Muscle of leg (tissue), 9 donors: ENCODE measurements around the gene ZNF835. TPM values are rescaled to one million over a fixed set of nuclear protein-coding genes. Genes with fewer than 3 reads are reported as not detected.

Experiments used
- polyA plus RNA-seq, 8 donors: library from polyadenylated mRNA; unstranded; fragments of 120-200 nt; gene quantifications; one replicate each; pipeline versions ENCODE4 v1.2.1 to v1.2.3, GENCODE V29; 2013; ENCODE audit warnings: inconsistent platforms in 1 of 8, low replicate concordance in 1 of 8; ENCODE audit not compliant: insufficient read length in 8 of 8, insufficient read depth in 1 of 8
- total RNA-seq: library from RNA; stranded (reverse); fragments of 120-200 nt; gene quantifications from one replicate; pipeline ENCODE4 v1.2.4, GENCODE V29; 2013

Gene ZNF835
- total and polyA plus RNA-seq, 9 donors: 1.7 to 4.1 (median 3.6) TPM

Other genes with a start within 250 kb of the ZNF835 start
- gene ZNF667, start 194.4 kb downstream of the ZNF835 start, total RNA-seq: 8.1 TPM
- gene ZNF667, start 194.4 kb downstream of the ZNF835 start, polyA plus RNA-seq: 10 to 100 TPM in 3 of 8 donors, 1 to 10 TPM in 5; 6.8 to 11.4 (median 9.1) TPM
- gene ZNF471, start 163.9 kb downstream of the ZNF835 start, total RNA-seq: 7.6 TPM
- 10 to 100 TPM in 4 of 8 donors, 1 to 10 TPM in 4; 7.6 to 19.0 (median 11.1) TPM for gene ZNF471, start 163.9 kb downstream of the ZNF835 start, polyA plus RNA-seq
- gene ZFP28, start 132.8 kb downstream of the ZNF835 start, total RNA-seq: 9.0 TPM
- 10 to 100 TPM in 2 of 8 donors, 1 to 10 TPM in 6; 7.8 to 11.9 (median 8.7) TPM for gene ZFP28, start 132.8 kb downstream of the ZNF835 start, polyA plus RNA-seq
- gene ZNF470, start 104.3 kb downstream of the ZNF835 start, total RNA-seq: 5.5 TPM
- 1 to 10 TPM; 3.4 to 5.8 (median 4.5) TPM for gene ZNF470, start 104.3 kb downstream of the ZNF835 start, polyA plus RNA-seq
- 6.3 TPM for gene ZNF71, start 76.5 kb downstream of the ZNF835 start, total RNA-seq
- gene ZNF71, start 76.5 kb downstream of the ZNF835 start, polyA plus RNA-seq: 1 to 10 TPM; 6.4 to 8.6 (median 7.5) TPM
- gene SMIM17, start 28.6 kb downstream of the ZNF835 start, total RNA-seq: 0.93 TPM
- gene SMIM17, start 28.6 kb downstream of the ZNF835 start, polyA plus RNA-seq: 1 to 10 TPM in 6 of 8 donors, under 1 TPM in 2; 0.85 to 2.6 (median 1.3) TPM
- 180 TPM for gene PEG3, start 169.0 kb upstream of the ZNF835 start, total RNA-seq
- 100 to 1,000 TPM; 209 to 272 (median 232) TPM for gene PEG3, start 169.0 kb upstream of the ZNF835 start, polyA plus RNA-seq
- gene ZIM2, start 169.0 kb upstream of the ZNF835 start, total RNA-seq: 4.6 TPM
- gene ZIM2, start 169.0 kb upstream of the ZNF835 start, polyA plus RNA-seq: 1 to 10 TPM in 7 of 8 donors, under 1 TPM in 1; 0.95 to 4.1 (median 1.8) TPM